ENCODE measurements around the gene CCDC112. TPM values are rescaled to one million over a fixed set of nuclear protein-coding genes. Genes with fewer than 3 reads are reported as not detected.
"Not testable (repeated sequence)": the region's sequence is repeated elsewhere in the genome, so short reads cannot be mapped to it uniquely, and the experiment has no call there.

Gene CCDC112
- total RNA-seq, 1 donor from 2014 or later = 0.49 TPM

GRCh38 chr5:115264786-115265185 is 31.7 kb downstream of the CCDC112 start:
- Mint-ChIP-seq H3K27me3 (no peaks in the 10 kb centered on the region), H3K36me3 (ENCODE audit: low read depth) (peaks cover 6% of the 10 kb centered on the region), H3K9me3 (peaks cover 3% of the 10 kb centered on the region), H3K27ac (no peak overlapping the region), H3K4me3 (no peak overlapping the region), H3K4me1 (peaks cover 23% of the 10 kb centered on the region)
- intact Hi-C loops (cut with micrococcal nuclease) = no loop called here
- DNase-seq = no peak

- no peak for DNase-seq
- intact Hi-C loops (cut with micrococcal nuclease) = loop anchor here (2.0 kb wide), 2 partner anchors 34 to 92 kb away; partner anchors contain the start of gene CCDC112
- Mint-ChIP-seq H3K4me3 (peak overlapping the region; percentile 96), H3K27ac (peak overlapping the region; percentile 88), H3K27me3 (no peaks in the 10 kb centered on the region), H3K36me3 (ENCODE audit: low read depth) (peaks cover 16% of the 10 kb centered on the region), H3K4me1 (peaks cover 35% of the 10 kb centered on the region), H3K9me3 (peaks cover 3% of the 10 kb centered on the region)
These were observed 33.4 kb downstream of the CCDC112 start for GRCh38 chr5:115263078-115263380.

DNA sequence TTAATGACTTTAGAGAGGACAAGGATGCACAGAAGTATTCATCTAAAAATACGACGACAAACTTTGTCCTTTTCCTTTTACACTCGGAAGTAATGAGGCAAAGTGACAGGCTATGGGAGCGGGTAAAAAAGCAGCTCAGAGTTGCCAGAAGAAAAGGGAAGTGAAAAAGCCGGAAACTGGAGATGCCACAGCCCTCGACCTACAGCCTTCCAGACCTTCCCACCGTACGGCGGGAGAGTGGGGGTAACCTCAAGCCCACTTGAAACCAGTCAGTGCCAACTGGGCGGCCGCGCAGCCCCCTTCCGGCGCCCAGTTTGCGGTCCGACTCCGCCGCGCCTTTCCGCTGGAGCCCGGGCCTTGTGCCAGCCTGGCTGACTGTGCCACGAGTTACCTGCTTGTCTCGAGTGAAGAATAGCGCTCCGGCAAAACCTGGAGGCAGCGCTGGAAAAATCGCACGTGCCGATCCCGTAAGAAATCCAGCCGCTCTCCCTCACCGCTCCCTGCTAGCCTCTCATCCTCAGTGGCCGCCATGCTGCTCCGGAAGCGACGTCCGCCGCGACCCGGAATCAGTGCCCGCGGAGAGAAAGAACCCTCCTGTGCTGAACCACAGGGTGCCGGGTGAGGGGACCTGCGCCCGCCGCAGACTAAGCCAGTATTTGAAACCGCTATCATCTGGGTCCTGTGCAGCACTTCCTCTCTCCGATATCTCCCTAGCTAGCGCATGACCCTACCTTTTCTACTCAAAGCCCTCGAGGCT is 34.0 kb downstream of the CCDC112 start, which contains the start of gene PGGT1B:
Gene PGGT1B (minus strand): TSS at position 557 of the 757 bp plus-strand sequence. CDS start 26 bp downstream, at position 531.
- intact Hi-C loops (cut with micrococcal nuclease) = loop anchor here (1.0 to 2.0 kb wide), 3 partner anchors 34 to 283 kb away; partner anchors contain the start of gene CCDC112
- Mint-ChIP-seq H3K4me1 (peaks cover 36% of the 10 kb centered on the region), H3K9me3 (peaks cover 3% of the 10 kb centered on the region), H3K27ac (peak within 1 kb of the TSS; percentile 88), H3K27me3 (no peaks in the 10 kb centered on the region), H3K4me3 (peak within 1 kb of the TSS; percentile 96), H3K36me3 (ENCODE audit: low read depth) (peaks cover 16% of the 10 kb centered on the region)
- peak; percentile 91 for DNase-seq

DNA sequence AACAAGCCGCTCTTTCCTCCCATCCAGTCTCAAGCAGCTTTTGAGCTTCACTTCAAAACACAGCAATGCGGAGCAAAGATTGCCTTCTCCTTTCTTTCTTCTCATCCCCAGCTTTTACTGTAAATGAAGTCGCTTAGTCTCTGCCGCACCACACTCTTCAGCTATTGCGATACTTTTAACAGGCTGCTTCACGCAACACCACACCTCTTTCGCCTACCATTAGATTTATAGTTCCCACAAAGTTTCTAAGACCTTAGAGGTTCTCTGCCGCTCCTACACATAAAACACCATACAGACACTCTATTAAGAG is 34.5 kb downstream of the CCDC112 start:
- intact Hi-C loops (cut with micrococcal nuclease) = loop anchor here (1.0 to 2.0 kb wide), 3 partner anchors 35 to 283 kb away; partner anchors contain the start of gene CCDC112
- DNase-seq = no peak
- Mint-ChIP-seq H3K27me3 (no peaks in the 10 kb centered on the region), H3K36me3 (ENCODE audit: low read depth) (peaks cover 16% of the 10 kb centered on the region), H3K4me1 (peaks cover 37% of the 10 kb centered on the region), H3K9me3 (peaks cover 3% of the 10 kb centered on the region), H3K4me3 (peak overlapping the region; percentile 96), H3K27ac (peak overlapping the region; percentile 88)

- peaks cover 3% of the 10 kb centered on the region for H3K9me3 Mint-ChIP-seq
- no peak overlapping the region for H3K27ac Mint-ChIP-seq
- intact Hi-C loops (cut with micrococcal nuclease) = no loop called here
- DNase-seq = no peak
- peaks cover 16% of the 10 kb centered on the region for H3K36me3 Mint-ChIP-seq (ENCODE audit: low read depth)
- H3K27me3 Mint-ChIP-seq = no peaks in the 10 kb centered on the region
- H3K4me3 Mint-ChIP-seq = no peak overlapping the region
- H3K4me1 Mint-ChIP-seq = peaks cover 38% of the 10 kb centered on the region
These were observed 36.2 kb downstream of the CCDC112 start for GRCh38 chr5:115260248-115260647.

GRCh38 chr5:115257981-115258380 is 38.5 kb downstream of the CCDC112 start:
- no peaks in the 10 kb centered on the region for H3K27me3 Mint-ChIP-seq
- no peak for DNase-seq
- H3K9me3 Mint-ChIP-seq = no peaks in the 10 kb centered on the region
- H3K4me1 Mint-ChIP-seq = peaks cover 39% of the 10 kb centered on the region
- peaks cover 15% of the 10 kb centered on the region for H3K36me3 Mint-ChIP-seq (ENCODE audit: low read depth)
- no peak overlapping the region for H3K27ac Mint-ChIP-seq
- no peak overlapping the region for H3K4me3 Mint-ChIP-seq
- intact Hi-C loops (cut with micrococcal nuclease) = no loop called here

DNA sequence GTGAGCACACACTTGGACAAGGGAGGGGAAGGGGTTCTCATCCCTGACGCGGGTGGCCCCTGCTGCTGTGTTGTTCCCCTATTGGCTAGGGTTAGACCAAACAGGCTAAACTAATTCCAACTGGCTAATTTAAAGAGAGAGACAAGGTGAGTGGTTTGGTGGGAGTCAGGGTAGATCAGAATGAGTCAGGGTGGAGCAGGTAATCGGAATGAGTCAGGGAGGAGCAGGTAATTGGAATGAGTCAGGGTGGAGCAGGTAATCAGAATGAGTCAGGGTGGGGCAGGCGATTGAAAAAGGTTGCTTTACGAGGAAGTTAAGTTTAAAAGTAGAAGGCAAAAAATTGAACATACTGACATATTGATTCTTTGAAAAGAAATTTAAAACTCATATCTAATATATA is 47.1 kb downstream of the CCDC112 start:
- not testable (repeated sequence) for H3K4me3 Mint-ChIP-seq; H3K4me1 Mint-ChIP-seq; H3K27me3 Mint-ChIP-seq; DNase-seq; H3K9me3 Mint-ChIP-seq; H3K36me3 Mint-ChIP-seq (ENCODE audit: low read depth)
- H3K27ac Mint-ChIP-seq = peak overlapping the region; percentile 63
- intact Hi-C loops (cut with micrococcal nuclease) = loop anchor here (5.0 kb wide), 1 partner anchor 1637 kb away; no protein-coding TSS in a partner anchor

DNA sequence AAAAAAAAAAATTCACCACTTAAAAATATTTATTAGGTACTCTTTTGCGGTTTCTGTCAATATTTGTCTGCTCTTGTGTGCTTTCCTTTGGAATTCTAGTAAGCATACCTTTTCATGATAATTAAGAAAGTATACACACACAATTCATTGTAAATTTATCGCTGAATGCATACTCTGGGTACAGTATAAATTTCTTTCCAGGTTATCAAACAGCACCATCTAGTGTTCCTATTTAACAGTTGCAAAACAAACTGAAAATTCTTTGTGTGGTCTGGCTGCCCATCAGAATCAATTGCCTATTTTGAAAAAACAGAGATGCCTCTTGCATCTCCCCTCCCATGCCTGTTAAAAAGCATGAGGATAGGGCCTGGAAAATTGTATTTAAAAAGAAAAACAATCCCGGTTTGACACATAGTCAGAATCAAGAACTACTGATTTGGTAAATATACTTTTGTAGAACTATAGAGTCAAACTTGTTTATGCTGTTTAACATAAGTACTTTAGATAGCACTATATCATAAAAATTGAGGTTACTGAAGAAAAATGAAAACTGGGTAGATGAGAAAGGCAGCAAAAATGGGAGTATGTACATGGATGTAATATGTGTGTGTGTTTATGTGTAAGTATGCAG is 50.0 kb downstream of the CCDC112 start:
- no peaks in the 10 kb centered on the region for H3K27me3 Mint-ChIP-seq
- peaks cover 12% of the 10 kb centered on the region for H3K4me1 Mint-ChIP-seq
- intact Hi-C loops (cut with micrococcal nuclease) = loop anchor here (1.0 to 5.0 kb wide), 3 partner anchors 76 to 1634 kb away; no protein-coding TSS in a partner anchor
- H3K36me3 Mint-ChIP-seq (ENCODE audit: low read depth) = peaks cover 8% of the 10 kb centered on the region
- no peak for DNase-seq
- no peak overlapping the region for H3K27ac Mint-ChIP-seq
- H3K4me3 Mint-ChIP-seq = no peak overlapping the region
- no peaks in the 10 kb centered on the region for H3K9me3 Mint-ChIP-seq

DNA sequence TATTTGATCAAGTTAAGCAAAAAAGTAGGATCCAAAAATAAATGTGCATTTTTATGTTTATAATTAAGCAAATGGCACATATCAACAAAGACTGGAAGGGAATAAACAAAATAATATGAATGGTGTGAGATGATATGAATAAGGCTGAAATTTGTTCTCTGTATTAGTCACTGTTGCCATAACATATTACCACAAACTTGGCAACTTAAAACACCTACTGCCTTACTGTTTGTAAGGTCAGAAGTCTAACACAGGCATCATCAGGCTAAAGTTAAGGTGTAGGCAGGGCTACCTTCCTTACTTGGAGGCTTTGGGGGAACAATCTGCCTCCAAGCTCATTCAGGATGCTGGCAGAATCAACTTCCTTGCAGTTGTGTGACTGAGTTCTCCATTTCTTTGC is 53.0 kb downstream of the CCDC112 start:
- no peaks in the 10 kb centered on the region for H3K9me3 Mint-ChIP-seq
- intact Hi-C loops (cut with micrococcal nuclease) = loop anchor here (2.0 kb wide), 1 partner anchor 35 kb away; no protein-coding TSS in a partner anchor

GRCh38 chr5:115241881-115242642 is 54.4 kb downstream of the CCDC112 start:
- no peaks in the 10 kb centered on the region for H3K27me3 Mint-ChIP-seq
- peaks cover 9% of the 10 kb centered on the region for H3K4me1 Mint-ChIP-seq
- H3K4me3 Mint-ChIP-seq = no peak overlapping the region
- no peaks in the 10 kb centered on the region for H3K9me3 Mint-ChIP-seq
- peaks cover 12% of the 10 kb centered on the region for H3K36me3 Mint-ChIP-seq (ENCODE audit: low read depth)
- DNase-seq = no peak
- intact Hi-C loops (cut with micrococcal nuclease) = loop anchor here (2.0 kb wide), 1 partner anchor 33 kb away; no protein-coding TSS in a partner anchor
- H3K27ac Mint-ChIP-seq = no peak overlapping the region

More for the DNA sequence above, 53.0 kb downstream of the CCDC112 start:
- H3K36me3 Mint-ChIP-seq (ENCODE audit: low read depth) = peaks cover 8% of the 10 kb centered on the region
- H3K4me1 Mint-ChIP-seq = peaks cover 9% of the 10 kb centered on the region
- peak overlapping the region; percentile 41 for H3K27ac Mint-ChIP-seq
- DNase-seq = no peak
- H3K27me3 Mint-ChIP-seq = no peaks in the 10 kb centered on the region
- H3K4me3 Mint-ChIP-seq = no peak overlapping the region

DNA sequence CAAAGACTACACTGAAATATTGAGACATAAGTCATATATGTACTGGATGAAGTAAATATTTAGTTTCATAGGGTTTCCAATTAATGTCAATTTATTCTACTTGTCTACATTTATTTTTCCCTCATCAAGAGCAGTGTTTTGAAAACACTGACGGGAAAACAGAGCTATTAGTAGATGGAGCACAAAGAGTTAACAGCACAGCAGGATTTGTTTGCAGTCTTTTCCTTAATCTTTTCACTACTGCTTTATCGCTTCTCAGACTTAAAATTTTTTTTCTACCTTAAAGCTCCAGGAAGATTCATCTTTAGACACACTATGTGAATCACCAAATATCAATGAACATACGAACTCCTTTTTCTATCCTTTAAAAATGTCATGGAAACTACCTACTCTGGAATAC is 59.4 kb downstream of the CCDC112 start:
- peaks cover 22% of the 10 kb centered on the region for H3K36me3 Mint-ChIP-seq (ENCODE audit: low read depth)

GRCh38 chr5:115236599-115236998 is 59.9 kb downstream of the CCDC112 start:
- no peak overlapping the region for H3K27ac Mint-ChIP-seq
- no peaks in the 10 kb centered on the region for H3K4me1 Mint-ChIP-seq
- peaks cover 25% of the 10 kb centered on the region for H3K36me3 Mint-ChIP-seq (ENCODE audit: low read depth)
- H3K27me3 Mint-ChIP-seq = no peaks in the 10 kb centered on the region
- intact Hi-C loops (cut with micrococcal nuclease) = no loop called here
- H3K4me3 Mint-ChIP-seq = no peak overlapping the region
- H3K9me3 Mint-ChIP-seq = no peaks in the 10 kb centered on the region
- DNase-seq = no peak

More for the DNA sequence above, 59.4 kb downstream of the CCDC112 start:
- Mint-ChIP-seq H3K9me3 (no peaks in the 10 kb centered on the region), H3K27me3 (no peaks in the 10 kb centered on the region), H3K27ac (no peak overlapping the region), H3K4me1 (no peaks in the 10 kb centered on the region), H3K4me3 (no peak overlapping the region)
- intact Hi-C loops (cut with micrococcal nuclease) = no loop called here
- DNase-seq = no peak

GRCh38 chr5:115231598-115231997 is 64.9 kb downstream of the CCDC112 start:
- no peaks in the 10 kb centered on the region for H3K9me3 Mint-ChIP-seq
- no peak overlapping the region for H3K4me3 Mint-ChIP-seq
- H3K27ac Mint-ChIP-seq = no peak overlapping the region
- H3K4me1 Mint-ChIP-seq = no peaks in the 10 kb centered on the region
- no peak for DNase-seq
- intact Hi-C loops (cut with micrococcal nuclease) = no loop called here
- peaks cover 46% of the 10 kb centered on the region for H3K36me3 Mint-ChIP-seq (ENCODE audit: low read depth)
- no peaks in the 10 kb centered on the region for H3K27me3 Mint-ChIP-seq

GRCh38 chr5:115229606-115230005 is 66.8 kb downstream of the CCDC112 start:
- H3K4me3 Mint-ChIP-seq = no peak overlapping the region
- DNase-seq = no peak
- no peaks in the 10 kb centered on the region for H3K4me1 Mint-ChIP-seq
- intact Hi-C loops (cut with micrococcal nuclease) = no loop called here
- no peak overlapping the region for H3K27ac Mint-ChIP-seq
- no peaks in the 10 kb centered on the region for H3K9me3 Mint-ChIP-seq
- H3K27me3 Mint-ChIP-seq = no peaks in the 10 kb centered on the region
- H3K36me3 Mint-ChIP-seq (ENCODE audit: low read depth) = peaks cover 44% of the 10 kb centered on the region

Data from activated CD4-positive, alpha-beta T cell treated with anti-CD3 and anti-CD28 coated beads, Interleukin-2, amount 10 ng/mL, durations not matched to agents 24 days and 14 days (primary cell).